ENCODE results near the gene EPAS1.

- TF ChIP-seq REST (IDR thresholded peaks at IDR 0.05; ENCODE audit: low read depth) (no peak), JUND (IDR thresholded peaks at IDR 0.05) (no peak)
These were observed 35.6 kb downstream of the EPAS1 start for GRCh38 chr2:46332686-46333281.

All from HCT116 (cell line).